GM23338 (cell line): Measurements from ENCODE around the gene MINDY3. TPM values are rescaled to one million over a fixed set of nuclear protein-coding genes. Genes with fewer than 3 reads are reported as not detected.

Source experiments
- ATAC-seq: fragments of 200-7000 bp; cut with Tn5 transposase; 3 replicates; pipeline ENCODE4 v1.9.1; 2020
- DNase-seq: peaks from one replicate; pipeline ENCODE4 v3.0.0-alpha.2; 2015; ENCODE audit warnings: low spot score
- H2AFZ ChIP-seq: fragments of 200-600 bp; sonication (generic); 2 replicates; pipeline ENCODE4 v1.8.0; 2016; ENCODE audit warnings: antibody characterized with exemption, mild to moderate bottlenecking, moderate library complexity
- H3F3A ChIP-seq: fragments of 200-600 bp; sonication (generic); replicated peaks from 2 replicates; pipeline ENCODE4 v1.8.0; 2017; ENCODE audit warnings: antibody characterized with exemption, mixed run types, low read depth
- H3K27ac ChIP-seq: fragments of 200-600 bp; sonication (generic); 2 replicates; pipeline ENCODE4 v1.6.1; 2016; ENCODE audit warnings: low read depth
- H3K27me3 ChIP-seq: fragments of 200-600 bp; sonication (generic); 2 replicates; pipeline ENCODE4 v1.8.0; 2016; ENCODE audit warnings: mild to moderate bottlenecking, mixed run types, moderate library complexity; ENCODE audit not compliant: insufficient read depth
- H3K36me3 ChIP-seq: fragments of 200-600 bp; sonication (generic); 2 replicates; pipeline ENCODE4 v1.8.0; 2016; ENCODE audit warnings: mild to moderate bottlenecking; ENCODE audit not compliant: insufficient read depth
- H3K4me1 ChIP-seq: fragments of 200-600 bp; sonication (generic); 2 replicates; pipeline ENCODE4 v1.8.0; 2016; ENCODE audit warnings: mild to moderate bottlenecking, moderate library complexity; ENCODE audit not compliant: insufficient read depth
- H3K4me2 ChIP-seq: fragments of 200-600 bp; sonication (generic); 2 replicates; pipeline ENCODE4 v1.7.1; 2017; ENCODE audit warnings: mixed run types
- H3K4me3 ChIP-seq: fragments of 200-600 bp; sonication (generic); 2 replicates; pipeline ENCODE4 v1.6.1; 2016; ENCODE audit warnings: mixed run types
- H3K79me2 ChIP-seq: fragments of 200-600 bp; sonication (generic); replicated peaks from 2 replicates; pipeline ENCODE4 v1.8.0; 2017; ENCODE audit warnings: mild to moderate bottlenecking; ENCODE audit not compliant: insufficient read depth
- H3K9me2 ChIP-seq: fragments of 200-600 bp; sonication (generic); 2 replicates; pipeline ENCODE4 v1.8.0; 2017; ENCODE audit not compliant: insufficient read depth
- H4K20me1 ChIP-seq: fragments of 200-600 bp; sonication (generic); replicated peaks from 2 replicates; pipeline ENCODE4 v1.8.0; 2017; ENCODE audit warnings: mild to moderate bottlenecking; ENCODE audit not compliant: insufficient read depth
- H3K27ac Mint-ChIP-seq: 2 replicates; pipeline ENCODE4 v1.8.0; 2020; ENCODE audit warnings: inconsistent platforms, mild to moderate bottlenecking, moderate library complexity, mixed read lengths
- H3K27me3 Mint-ChIP-seq: 3 replicates; pipeline ENCODE4 v1.8.0; 2022; ENCODE audit warnings: low read depth, mild to moderate bottlenecking, moderate library complexity, mixed read lengths, inconsistent platforms; ENCODE audit not compliant: insufficient read depth, poor library complexity
- H3K36me3 Mint-ChIP-seq: 3 replicates; pipeline ENCODE4 v1.8.0; 2021; ENCODE audit warnings: low read depth, mild to moderate bottlenecking, inconsistent platforms, moderate library complexity, mixed read lengths
- H3K4me1 Mint-ChIP-seq: 3 replicates; pipeline ENCODE4 v1.8.0; 2020; ENCODE audit warnings: mild to moderate bottlenecking, inconsistent platforms, mixed read lengths
- H3K4me3 Mint-ChIP-seq: 3 replicates; pipeline ENCODE4 v1.8.0; 2021; ENCODE audit warnings: moderate library complexity, mild to moderate bottlenecking, inconsistent platforms, mixed read lengths
- H3K9me3 Mint-ChIP-seq: 3 replicates; pipeline ENCODE4 v1.8.0; 2020; ENCODE audit warnings: moderate library complexity, mild to moderate bottlenecking, inconsistent platforms, mixed read lengths
- EZH2 ChIP-seq: fragments of 200-600 bp; sonication (generic); IDR thresholded peaks from one replicate; pipeline ENCODE4 v1.8.0; 2017; ENCODE audit warnings: antibody characterized with exemption, mild to moderate bottlenecking, low read depth; ENCODE audit not compliant: unreplicated experiment
- EZH2phosphoT487 ChIP-seq: fragments of 200-600 bp; sonication (generic); IDR thresholded peaks from one replicate; pipeline ENCODE4 v1.8.1; 2018; ENCODE audit warnings: antibody characterized with exemption; ENCODE audit not compliant: unreplicated experiment
- JUNB ChIP-seq: IDR thresholded peaks from one replicate; pipeline ENCODE4 v1.6.1; 2016; ENCODE audit warnings: antibody characterized with exemption; ENCODE audit not compliant: unreplicated experiment
- NANOG ChIP-seq: IDR thresholded peaks from 2 replicates; pipeline ENCODE4 v1.6.1; 2016; ENCODE audit warnings: antibody characterized with exemption, borderline replicate concordance
- POLR2AphosphoS5 ChIP-seq: IDR thresholded peaks from 2 replicates; pipeline ENCODE4 v1.6.1; 2016; ENCODE audit warnings: antibody characterized with exemption, low read depth
- STAT1 ChIP-seq: IDR thresholded peaks from one replicate; pipeline ENCODE4 v1.6.1; 2016; ENCODE audit warnings: antibody characterized with exemption; ENCODE audit not compliant: unreplicated experiment
- ZNF331 ChIP-seq: fragments of 250-450 bp; sonication (Bioruptor Pico); IDR thresholded peaks from 2 replicates; pipeline ENCODE4 v1.5.0; 2020; ENCODE audit warnings: low read depth, mild to moderate bottlenecking, moderate library complexity
- polyA plus RNA-seq: library from polyadenylated mRNA; unstranded; fragments of >200 nt; fragmentation: Nextera tagmentation; extraction: Ambion mirVana; gene quantifications from 2 replicates; pipeline ENCODE4 v1.2.1, GENCODE V29; 2016
- total RNA-seq: library from RNA; depleted of rRNA; stranded (reverse); fragments of >200 nt; shearing (Covaris generic); gene quantifications from 2 replicates; pipeline ENCODE4 v1.2.3, GENCODE V29; 2014
- TF ChIP-seq, protein P1 (sequence below), 2 experiments: fragments of 200-600 bp in 1 of 2; sonication (generic) in 1 of 2; conservative IDR thresholded peaks; 2 replicates each; pipeline versions ENCODE4 v1.5.1 to v1.6.1; 2016 to 2017; ENCODE audit warnings: antibody characterized with exemption in 2 of 2, low read depth in 2 of 2, mild to moderate bottlenecking in 2 of 2, moderate library complexity in 1 of 2
- TF ChIP-seq, protein P2 (sequence below): fragments of 250-450 bp; sonication (Bioruptor Pico); IDR thresholded peaks from 2 replicates; pipeline ENCODE4 v1.5.0; 2020; ENCODE audit warnings: mild to moderate bottlenecking, moderate library complexity

Gene MINDY3
- total and polyA plus RNA-seq, 2 experiments from 2014 or later = 10.2 to 13.6 TPM

- H4K20me1 ChIP-seq = no peaks in the 10 kb centered on the region
- no peak overlapping the region for H3K27ac Mint-ChIP-seq
- no peak for ATAC-seq
- peaks cover 6% of the 10 kb centered on the region for H3K27me3 Mint-ChIP-seq
- H3K9me3 Mint-ChIP-seq = no peaks in the 10 kb centered on the region
- peaks cover 5% of the 10 kb centered on the region for H3K4me1 Mint-ChIP-seq
- H3K4me3 ChIP-seq = no peak overlapping the region
- no peaks in the 10 kb centered on the region for H3K36me3 Mint-ChIP-seq
- DNase-seq = peak; percentile 26
- no peak for TF ChIP-seq JUNB
- TF ChIP-seq POLR2AphosphoS5 = no peak
- TF ChIP-seq, protein P1, sequence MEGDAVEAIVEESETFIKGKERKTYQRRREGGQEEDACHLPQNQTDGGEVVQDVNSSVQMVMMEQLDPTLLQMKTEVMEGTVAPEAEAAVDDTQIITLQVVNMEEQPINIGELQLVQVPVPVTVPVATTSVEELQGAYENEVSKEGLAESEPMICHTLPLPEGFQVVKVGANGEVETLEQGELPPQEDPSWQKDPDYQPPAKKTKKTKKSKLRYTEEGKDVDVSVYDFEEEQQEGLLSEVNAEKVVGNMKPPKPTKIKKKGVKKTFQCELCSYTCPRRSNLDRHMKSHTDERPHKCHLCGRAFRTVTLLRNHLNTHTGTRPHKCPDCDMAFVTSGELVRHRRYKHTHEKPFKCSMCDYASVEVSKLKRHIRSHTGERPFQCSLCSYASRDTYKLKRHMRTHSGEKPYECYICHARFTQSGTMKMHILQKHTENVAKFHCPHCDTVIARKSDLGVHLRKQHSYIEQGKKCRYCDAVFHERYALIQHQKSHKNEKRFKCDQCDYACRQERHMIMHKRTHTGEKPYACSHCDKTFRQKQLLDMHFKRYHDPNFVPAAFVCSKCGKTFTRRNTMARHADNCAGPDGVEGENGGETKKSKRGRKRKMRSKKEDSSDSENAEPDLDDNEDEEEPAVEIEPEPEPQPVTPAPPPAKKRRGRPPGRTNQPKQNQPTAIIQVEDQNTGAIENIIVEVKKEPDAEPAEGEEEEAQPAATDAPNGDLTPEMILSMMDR (conservative IDR thresholded peaks at IDR 0.05; ENCODE audit: low read depth in 2 of 2) = no peak
- TF ChIP-seq EZH2 = no peak
- TF ChIP-seq EZH2phosphoT487 = no peak
- TF ChIP-seq ZNF331 (CRISPR knock-in tag) = no peak
- TF ChIP-seq NANOG = no peak
- TF ChIP-seq, protein P2, sequence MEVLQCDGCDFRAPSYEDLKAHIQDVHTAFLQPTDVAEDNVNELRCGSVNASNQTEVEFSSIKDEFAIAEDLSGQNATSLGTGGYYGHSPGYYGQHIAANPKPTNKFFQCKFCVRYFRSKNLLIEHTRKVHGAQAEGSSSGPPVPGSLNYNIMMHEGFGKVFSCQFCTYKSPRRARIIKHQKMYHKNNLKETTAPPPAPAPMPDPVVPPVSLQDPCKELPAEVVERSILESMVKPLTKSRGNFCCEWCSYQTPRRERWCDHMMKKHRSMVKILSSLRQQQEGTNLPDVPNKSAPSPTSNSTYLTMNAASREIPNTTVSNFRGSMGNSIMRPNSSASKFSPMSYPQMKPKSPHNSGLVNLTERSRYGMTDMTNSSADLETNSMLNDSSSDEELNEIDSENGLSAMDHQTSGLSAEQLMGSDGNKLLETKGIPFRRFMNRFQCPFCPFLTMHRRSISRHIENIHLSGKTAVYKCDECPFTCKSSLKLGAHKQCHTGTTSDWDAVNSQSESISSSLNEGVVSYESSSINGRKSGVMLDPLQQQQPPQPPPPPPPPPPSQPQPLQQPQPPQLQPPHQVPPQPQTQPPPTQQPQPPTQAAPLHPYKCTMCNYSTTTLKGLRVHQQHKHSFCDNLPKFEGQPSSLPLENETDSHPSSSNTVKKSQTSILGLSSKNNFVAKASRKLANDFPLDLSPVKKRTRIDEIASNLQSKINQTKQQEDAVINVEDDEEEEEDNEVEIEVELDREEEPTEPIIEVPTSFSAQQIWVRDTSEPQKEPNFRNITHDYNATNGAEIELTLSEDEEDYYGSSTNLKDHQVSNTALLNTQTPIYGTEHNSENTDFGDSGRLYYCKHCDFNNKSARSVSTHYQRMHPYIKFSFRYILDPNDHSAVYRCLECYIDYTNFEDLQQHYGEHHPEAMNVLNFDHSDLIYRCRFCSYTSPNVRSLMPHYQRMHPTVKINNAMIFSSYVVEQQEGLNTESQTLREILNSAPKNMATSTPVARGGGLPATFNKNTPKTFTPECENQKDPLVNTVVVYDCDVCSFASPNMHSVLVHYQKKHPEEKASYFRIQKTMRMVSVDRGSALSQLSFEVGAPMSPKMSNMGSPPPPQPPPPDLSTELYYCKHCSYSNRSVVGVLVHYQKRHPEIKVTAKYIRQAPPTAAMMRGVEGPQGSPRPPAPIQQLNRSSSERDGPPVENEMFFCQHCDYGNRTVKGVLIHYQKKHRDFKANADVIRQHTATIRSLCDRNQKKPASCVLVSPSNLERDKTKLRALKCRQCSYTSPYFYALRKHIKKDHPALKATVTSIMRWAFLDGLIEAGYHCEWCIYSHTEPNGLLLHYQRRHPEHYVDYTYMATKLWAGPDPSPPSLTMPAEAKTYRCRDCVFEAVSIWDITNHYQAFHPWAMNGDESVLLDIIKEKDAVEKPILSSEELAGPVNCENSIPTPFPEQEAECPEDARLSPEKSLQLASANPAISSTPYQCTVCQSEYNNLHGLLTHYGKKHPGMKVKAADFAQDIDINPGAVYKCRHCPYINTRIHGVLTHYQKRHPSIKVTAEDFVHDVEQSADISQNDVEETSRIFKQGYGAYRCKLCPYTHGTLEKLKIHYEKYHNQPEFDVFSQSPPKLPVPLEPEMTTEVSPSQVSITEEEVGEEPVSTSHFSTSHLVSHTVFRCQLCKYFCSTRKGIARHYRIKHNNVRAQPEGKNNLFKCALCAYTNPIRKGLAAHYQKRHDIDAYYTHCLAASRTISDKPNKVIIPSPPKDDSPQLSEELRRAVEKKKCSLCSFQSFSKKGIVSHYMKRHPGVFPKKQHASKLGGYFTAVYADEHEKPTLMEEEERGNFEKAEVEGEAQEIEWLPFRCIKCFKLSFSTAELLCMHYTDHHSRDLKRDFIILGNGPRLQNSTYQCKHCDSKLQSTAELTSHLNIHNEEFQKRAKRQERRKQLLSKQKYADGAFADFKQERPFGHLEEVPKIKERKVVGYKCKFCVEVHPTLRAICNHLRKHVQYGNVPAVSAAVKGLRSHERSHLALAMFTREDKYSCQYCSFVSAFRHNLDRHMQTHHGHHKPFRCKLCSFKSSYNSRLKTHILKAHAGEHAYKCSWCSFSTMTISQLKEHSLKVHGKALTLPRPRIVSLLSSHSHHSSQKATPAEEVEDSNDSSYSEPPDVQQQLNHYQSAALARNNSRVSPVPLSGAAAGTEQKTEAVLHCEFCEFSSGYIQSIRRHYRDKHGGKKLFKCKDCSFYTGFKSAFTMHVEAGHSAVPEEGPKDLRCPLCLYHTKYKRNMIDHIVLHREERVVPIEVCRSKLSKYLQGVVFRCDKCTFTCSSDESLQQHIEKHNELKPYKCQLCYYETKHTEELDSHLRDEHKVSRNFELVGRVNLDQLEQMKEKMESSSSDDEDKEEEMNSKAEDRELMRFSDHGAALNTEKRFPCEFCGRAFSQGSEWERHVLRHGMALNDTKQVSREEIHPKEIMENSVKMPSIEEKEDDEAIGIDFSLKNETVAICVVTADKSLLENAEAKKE = no peak
- TF ChIP-seq STAT1 = no peak
- H3K36me3 ChIP-seq = no peaks in the 10 kb centered on the region
- H3K27ac ChIP-seq = no peak overlapping the region
- no peaks in the 10 kb centered on the region for H3F3A ChIP-seq
- H2AFZ ChIP-seq = no peak overlapping the region
- no peaks in the 10 kb centered on the region for H3K4me1 ChIP-seq
- H3K27me3 ChIP-seq = no peaks in the 10 kb centered on the region
- H3K4me3 Mint-ChIP-seq = no peak overlapping the region
- no peaks in the 10 kb centered on the region for H3K9me2 ChIP-seq
- no peaks in the 10 kb centered on the region for H3K79me2 ChIP-seq
- H3K4me2 ChIP-seq = no peak overlapping the region
Observed at GRCh38 chr10:15896654-15897053, 36.3 kb upstream of the MINDY3 start.
